CD14-positive monocyte (primary cell): Measurements from ENCODE around the gene PLAAT4. TPM values are rescaled to one million over a fixed set of nuclear protein-coding genes. Genes with fewer than 3 reads are reported as not detected.

ENCODE experiments used
- DNase-seq, 3 donors: peaks; one replicate each; pipeline ENCODE4 v3.0.0-alpha.2; 2011 to 2022
- H2AFZ ChIP-seq: 2 replicates; pipeline ENCODE4 v1.6.0; 2012; ENCODE audit warnings: mild to moderate bottlenecking, low read depth, low read length, inconsistent platforms; ENCODE audit not compliant: insufficient read depth, poor library complexity, severe bottlenecking
- H3K27ac ChIP-seq, 2 donors: 1 replicate in 1 of 2; 2 replicates in 1 of 2; pipeline ENCODE4 v1.5.1; 2012 to 2013; ENCODE audit warnings: low read length in 2 of 2, control low read depth in 1 of 2, inconsistent platforms in 1 of 2, low read depth in 1 of 2, mild to moderate bottlenecking in 1 of 2
- H3K27me3 ChIP-seq, 2 donors: one replicate each; pipeline versions ENCODE4 v1.6.0 to v1.6.1; 2011 to 2013; ENCODE audit warnings: low read length in 2 of 2; ENCODE audit not compliant: control insufficient read depth in 2 of 2, insufficient read depth in 2 of 2
- H3K36me3 ChIP-seq, 2 donors: replicated peaks in 1 of 2; 1 replicate in 1 of 2; 2 replicates in 1 of 2; pipeline versions ENCODE4 v1.5.1 to v1.6.1; 2012 to 2013; ENCODE audit warnings: low read length in 2 of 2, control low read depth in 1 of 2, inconsistent platforms in 1 of 2, mild to moderate bottlenecking in 1 of 2; ENCODE audit not compliant: insufficient read depth in 2 of 2, control insufficient read depth in 1 of 2
- H3K4me1 ChIP-seq, 2 donors: 1 replicate in 1 of 2; 2 replicates in 1 of 2; pipeline versions ENCODE4 v1.5.1 to v1.6.1; 2012 to 2013; ENCODE audit warnings: low read length in 2 of 2, control low read depth in 1 of 2, inconsistent platforms in 1 of 2, mild to moderate bottlenecking in 1 of 2, moderate library complexity in 1 of 2; ENCODE audit not compliant: insufficient read depth in 2 of 2, control insufficient read depth in 1 of 2
- H3K4me2 ChIP-seq: replicated peaks from 2 replicates; pipeline ENCODE3; 2012; ENCODE audit warnings: low read length, moderate library complexity, mild to moderate bottlenecking; ENCODE audit not compliant: poor library complexity, severe bottlenecking; ENCODE audit errors: extremely low read depth
- H3K4me3 ChIP-seq, 3 experiments: fragments of 200-600 bp in 1 of 3; sonication (generic) in 1 of 3; replicated peaks in 1 of 3; 1 replicate in 2 of 3; 2 replicates in 1 of 3; pipeline ENCODE4 v1.5.1; 2011 to 2013; ENCODE audit warnings: low read length in 3 of 3, mild to moderate bottlenecking in 3 of 3, control low read depth in 2 of 3, low read depth in 2 of 3, inconsistent platforms in 1 of 3, moderate library complexity in 1 of 3
- H3K79me2 ChIP-seq: 2 replicates; pipeline ENCODE4 v1.6.0; 2012; ENCODE audit warnings: mild to moderate bottlenecking, control low read depth, inconsistent platforms, low read length, moderate library complexity; ENCODE audit not compliant: insufficient read depth
- H3K9ac ChIP-seq: 2 replicates; pipeline ENCODE4 v1.6.0; 2017; ENCODE audit warnings: low read length, mild to moderate bottlenecking; ENCODE audit not compliant: insufficient read depth, poor library complexity, severe bottlenecking
- H3K9me3 ChIP-seq, 2 donors: replicated peaks in 1 of 2; 1 replicate in 1 of 2; 2 replicates in 1 of 2; pipeline versions ENCODE4 v1.5.1 to v1.6.1; 2012 to 2013; ENCODE audit warnings: low read length in 2 of 2, control low read depth in 1 of 2; ENCODE audit not compliant: control insufficient read depth in 1 of 2, insufficient read depth in 1 of 2
- H4K20me1 ChIP-seq: 2 replicates; pipeline ENCODE4 v1.6.0; 2012; ENCODE audit warnings: mild to moderate bottlenecking, low read length, control low read depth, moderate library complexity; ENCODE audit not compliant: insufficient read depth
- H3K27ac Mint-ChIP-seq, 7 donors: one replicate each; pipeline ENCODE4 v1.8.0; 2020; ENCODE audit warnings: mild to moderate bottlenecking in 7 of 7, mixed read lengths in 7 of 7, moderate library complexity in 6 of 7, inconsistent platforms in 2 of 7
- H3K27me3 Mint-ChIP-seq, 3 donors: one replicate each; pipeline ENCODE4 v1.8.0; 2021 to 2022; ENCODE audit warnings: low read depth in 3 of 3, mild to moderate bottlenecking in 3 of 3, mixed read lengths in 3 of 3, moderate library complexity in 3 of 3, inconsistent platforms in 1 of 3
- H3K36me3 Mint-ChIP-seq, 2 donors: one replicate each; pipeline ENCODE4 v1.8.0; 2020; ENCODE audit warnings: mixed read lengths in 2 of 2, inconsistent platforms in 1 of 2, mild to moderate bottlenecking in 1 of 2
- H3K4me1 Mint-ChIP-seq: one replicate; pipeline ENCODE4 v1.8.0; 2020; ENCODE audit warnings: mild to moderate bottlenecking, mixed read lengths
- H3K4me3 Mint-ChIP-seq, 2 donors: one replicate each; pipeline ENCODE4 v1.8.0; 2020; ENCODE audit warnings: mild to moderate bottlenecking in 2 of 2, mixed read lengths in 2 of 2, moderate library complexity in 1 of 2
- H3K9me3 Mint-ChIP-seq, 7 donors: one replicate each; pipeline ENCODE4 v1.8.0; 2020 to 2022; ENCODE audit warnings: mixed read lengths in 7 of 7, mild to moderate bottlenecking in 6 of 7, moderate library complexity in 6 of 7, inconsistent platforms in 2 of 7
- CTCF ChIP-seq: fragments of 200-600 bp; IDR thresholded peaks from one replicate; pipeline ENCODE4 v1.8.0; 2022; ENCODE audit warnings: antibody characterized with exemption, mild to moderate bottlenecking
- WGBS: methylation state at CpG from one replicate; pipeline ENCODE4 v1.1.5; 2013; ENCODE audit warnings: missing lambda C conversion rate; ENCODE audit not compliant: insufficient coverage; 5-methylcytosine and 5-hydroxymethylcytosine counted together
- intact Hi-C, 2 donors: fragments of 100-400 bp; cut with micrococcal nuclease; formaldehyde crosslinking; loops; one replicate each; pipeline versions ENCODE4 v1.15.0 to v1.15.1; 2023
- polyA plus RNA-seq, 3 donors: library from polyadenylated mRNA; depleted of rRNA in 1 of 3; unstranded in 2 of 3; stranded (reverse) in 1 of 3; fragments of 300-500 nt in 2 of 3; fragments of >200 nt in 1 of 3; fragmentation: Illumina TruSeq in 2 of 3; gene quantifications; 1 replicate in 2 of 3; 2 replicates in 1 of 3; pipeline ENCODE4 v1.2.3, GENCODE V29; 2012 to 2021

PLAAT4 gene
- polyA plus RNA-seq, 3 donors: 55.2 to 119 (median 101) TPM

GRCh38 chr11:63532117-63532516, 4.5 kb upstream of the PLAAT4 start:
- H3K9me3 Mint-ChIP-seq: no peaks in the 10 kb centered on the region
- H3K36me3 Mint-ChIP-seq: no peaks in the 10 kb centered on the region
- DNase-seq: no peak
- H3K4me3 ChIP-seq: no peak overlapping the region
- peaks cover 0 to 3% of the 10 kb centered on the region in 2 donors for H3K27me3 ChIP-seq
- H4K20me1 ChIP-seq: no peaks in the 10 kb centered on the region
- peak overlapping the region in 1 of 7 donors; percentile 12 for H3K27ac Mint-ChIP-seq
- H2AFZ ChIP-seq: no peak overlapping the region
- H3K4me3 Mint-ChIP-seq: no peak overlapping the region
- no peak for TF ChIP-seq CTCF
- no peak overlapping the region for H3K27ac ChIP-seq
- peaks cover 32% of the 10 kb centered on the region for H3K4me1 Mint-ChIP-seq
- H3K27me3 Mint-ChIP-seq: peaks cover 6 to 15% (median 8%) of the 10 kb centered on the region in 3 donors
- H3K4me1 ChIP-seq: peaks cover 11 to 19% of the 10 kb centered on the region in 2 donors
- intact Hi-C loops: no loop called here
- H3K79me2 ChIP-seq: no peaks in the 10 kb centered on the region
- no peaks in the 10 kb centered on the region for H3K36me3 ChIP-seq
- H3K4me2 ChIP-seq: no peak overlapping the region
- no CpG with 5 or more reads among the region's 2 CpGs for WGBS
- no peak overlapping the region for H3K9ac ChIP-seq
- H3K9me3 ChIP-seq: no peaks in the 10 kb centered on the region

GRCh38 chr11:63532799-63533475, 3.7 kb upstream of the PLAAT4 start:
- Mint-ChIP-seq H3K27me3 (peaks cover 6 to 10% (median 7%) of the 10 kb centered on the region in 3 donors), H3K36me3 (no peaks in the 10 kb centered on the region), H3K9me3 (no peaks in the 10 kb centered on the region), H3K4me1 (peaks cover 34% of the 10 kb centered on the region), H3K27ac (no peak overlapping the region), H3K4me3 (no peak overlapping the region)
- 88% methylated on average over 4 of the region's 4 CpGs for WGBS
- Histone ChIP-seq H2AFZ (no peak overlapping the region), H3K4me3 (no peak overlapping the region), H3K4me1 (peaks cover 19 to 27% of the 10 kb centered on the region in 2 donors), H3K4me2 (no peak overlapping the region), H3K27ac (no peak overlapping the region), H4K20me1 (no peaks in the 10 kb centered on the region), H3K9ac (no peak overlapping the region), H3K9me3 (no peaks in the 10 kb centered on the region), H3K36me3 (no peaks in the 10 kb centered on the region), H3K79me2 (no peaks in the 10 kb centered on the region), H3K27me3 (no peaks in the 10 kb centered on the region)
- no peak for DNase-seq
- no peak for TF ChIP-seq CTCF
- intact Hi-C loops: no loop called here
